GM12878 (cell line): ENCODE measurements around the gene SLC35E4. TPM values are rescaled to one million over a fixed set of nuclear protein-coding genes. Genes with fewer than 3 reads are reported as not detected.
"Not testable (repeated sequence)": the region's sequence is repeated elsewhere in the genome, so short reads cannot be mapped to it uniquely, and the experiment has no call there.

Experiments
- ATAC-seq: fragments of 200-7000 bp; cut with Tn5 transposase; 3 replicates; pipeline ENCODE4 v1.9.1; 2020; ENCODE audit warnings: mild to moderate bottlenecking, moderate library complexity
- BruUV-seq: library from RNA; stranded (reverse); fragments of 400-500 nt; replicated peaks from 2 replicates; lab custom pipeline; 2021; lab: Mats Ljungman, UMichigan
- CTCF ChIA-PET: fragments of 300-600 bp; sonication (Branson Sonifier 250); formaldehyde crosslinking; extraction: SDS; loops from one replicate; lab custom pipeline; 2021; ENCODE audit warnings: inconsistent platforms; lab: Yijun Ruan, JAX
- POLR2A ChIA-PET: fragments of 350-600 bp; formaldehyde crosslinking; extraction: SDS; loops from one replicate; lab custom pipeline; 2021; ENCODE audit warnings: inconsistent platforms; lab: Charles Lee
- RAD21 ChIA-PET: fragments of 300-600 bp; sonication (Branson Sonifier 250); formaldehyde crosslinking; loops from one replicate; lab custom pipeline; 2023; ENCODE audit warnings: antibody characterized with exemption; ENCODE audit not compliant: unreplicated experiment; lab: Charles Lee
- SMC1A ChIA-PET: fragments of 300-600 bp; sonication (Branson Sonifier 250); formaldehyde crosslinking; loops from one replicate; lab custom pipeline; 2023; ENCODE audit not compliant: unreplicated experiment, uncharacterized antibody; lab: Charles Lee
- DNase-seq: peaks from one replicate; pipeline ENCODE4 v3.0.0-alpha.2; 2011; ENCODE audit warnings: low read depth, low spot score
- FAIRE-seq: peaks from 3 replicates; lab custom pipeline; 2011; peaks lifted over from hg19 to GRCh38; lab: Jason Lieb, UNC
- H2AFZ ChIP-seq: 2 replicates; pipeline ENCODE4 v1.6.0; 2011; ENCODE audit warnings: low read depth, low read length, control low read depth; ENCODE audit not compliant: control insufficient read depth
- H3K27ac ChIP-seq: 2 replicates; pipeline ENCODE4 v1.5.1; 2011; ENCODE audit warnings: control low read depth; ENCODE audit not compliant: control insufficient read depth, insufficient read depth
- H3K27me3 ChIP-seq, 2 experiments: replicated peaks in 1 of 2; 2 replicates each; pipeline versions ENCODE4 v1.6.0 to v1.6.1; 2011; ENCODE audit warnings: low read length in 1 of 2; ENCODE audit not compliant: control insufficient read depth in 2 of 2, insufficient read depth in 2 of 2
- H3K36me3 ChIP-seq, 2 experiments: 2 replicates each; pipeline ENCODE4 v1.5.1; 2011; ENCODE audit warnings: low read length in 1 of 2; ENCODE audit not compliant: control insufficient read depth in 2 of 2, insufficient read depth in 2 of 2
- H3K4me1 ChIP-seq: 2 replicates; pipeline ENCODE4 v1.6.1; 2011; ENCODE audit warnings: mild to moderate bottlenecking, low read length, moderate library complexity, mixed read lengths; ENCODE audit not compliant: control insufficient read depth, insufficient read depth
- H3K4me2 ChIP-seq: 2 replicates; pipeline ENCODE4 v1.6.0; 2011; ENCODE audit warnings: control low read depth; ENCODE audit not compliant: control insufficient read depth, insufficient read depth
- H3K4me3 ChIP-seq: fragments of 200-600 bp; sonication (generic); 2 replicates; pipeline ENCODE4 v1.5.1; 2016
- H3K79me2 ChIP-seq: 2 replicates; pipeline ENCODE4 v1.6.0; 2011; ENCODE audit warnings: low read length; ENCODE audit not compliant: control insufficient read depth, insufficient read depth
- H3K9ac ChIP-seq: 2 replicates; pipeline ENCODE4 v1.8.0; 2011; ENCODE audit warnings: low read length, control low read depth, mixed read lengths; ENCODE audit not compliant: control insufficient read depth, insufficient read depth
- H3K9me3 ChIP-seq: replicated peaks from 3 replicates; pipeline ENCODE4 v1.5.1; 2011; ENCODE audit warnings: mild to moderate bottlenecking, low read length; ENCODE audit not compliant: control insufficient read depth, insufficient read depth
- H4K20me1 ChIP-seq: 2 replicates; pipeline ENCODE4 v1.6.0; 2011; ENCODE audit not compliant: control insufficient read depth, insufficient read depth
- CREM ChIP-seq: IDR thresholded peaks from 2 replicates; pipeline ENCODE4 v1.6.1; 2014; ENCODE audit warnings: antibody characterized with exemption, low read depth
- TCF3 ChIP-seq: IDR thresholded peaks from 2 replicates; pipeline ENCODE4 v1.6.1; 2012; ENCODE audit warnings: low read depth, mild to moderate bottlenecking, low read length, borderline replicate concordance; ENCODE audit not compliant: insufficient read depth
- TCF7 ChIP-seq: IDR thresholded peaks from 2 replicates; pipeline ENCODE4 v1.6.1; 2014; ENCODE audit warnings: antibody characterized with exemption, borderline replicate concordance
- WGBS: methylation state at CpG from one replicate; pipeline ENCODE4 v1.1.6; 2016; ENCODE audit warnings: low lambda C conversion rate; ENCODE audit not compliant: insufficient replicate concordance, insufficient coverage; ENCODE audit errors: missing lambda C conversion rate; 5-methylcytosine and 5-hydroxymethylcytosine counted together
- in situ Hi-C: fragments of 300-500 bp; cut with MboI; formaldehyde crosslinking; loops from 9 replicates; pipeline ENCODE4 v1.14.3; 2018; ENCODE audit warnings: mixed read lengths
- intact Hi-C: fragments of 100-400 bp; cut with micrococcal nuclease; formaldehyde crosslinking; loops from one replicate; pipeline ENCODE4 v1.14.2; 2022; ENCODE audit not compliant: unreplicated experiment
- polyA plus RNA-seq, 11 experiments: library from polyadenylated mRNA; depleted of rRNA in 4 of 11; unstranded in 6 of 11; stranded (reverse) in 5 of 11; fragments of >200 nt; fragmentation: Nextera tagmentation in 4 of 11; fragmentation: Illumina TruSeq in 1 of 11; extraction: Ambion mirVana in 4 of 11; extraction: Trizol in 1 of 11; gene quantifications; 1 replicate in 1 of 11; 2 replicates in 10 of 11; pipeline versions ENCODE4 v1.2.1 to v1.2.3, GENCODE V29; 2011 to 2016; ENCODE audit warnings: inconsistent platforms in 2 of 11, missing spikeins in 2 of 11, low read depth in 1 of 11
- total RNA-seq, 4 experiments: library from RNA; depleted of rRNA in 3 of 4; stranded (reverse); fragments of >200 nt in 3 of 4; fragmentation: Illumina TruSeq in 1 of 4; extraction: Trizol in 1 of 4; gene quantifications; 2 replicates each; pipeline versions ENCODE4 v1.2.1 to v1.2.3, GENCODE V29; 2013 to 2021

SLC35E4 gene
- total and polyA plus RNA-seq, 10 of the 15 experiments (the other 5 are each of a cell fraction or from before 2014, with no cell fraction given), result 0.16 to 5.3 (median 2.9) TPM; not detected in 1

GRCh38 chr22:30615543-30615954 lies 20.0 kb upstream of the SLC35E4 start (continued):
- TF ChIP-seq TCF7, result no peak
- TF ChIP-seq, all 136 proteins: peak for 0

- Histone ChIP-seq H3K4me3 (no peak overlapping the region), H4K20me1 (no peaks in the 10 kb centered on the region), H2AFZ (no peak overlapping the region), H3K4me2 (no peak overlapping the region), H3K9ac (no peak overlapping the region), H3K9me3 (no peaks in the 10 kb centered on the region), H3K27me3 (no peaks in the 10 kb centered on the region), H3K36me3 (no peaks in the 10 kb centered on the region), H3K4me1 (no peaks in the 10 kb centered on the region), H3K79me2 (no peaks in the 10 kb centered on the region), H3K27ac (no peak overlapping the region)
- CTCF ChIA-PET, result interaction anchor here (0.7 to 1.5 kb wide), 2 partner anchors 8 to 17 kb away, joined by 3 read pairs; no protein-coding TSS in a partner anchor
- no peak for DNase-seq
- SMC1A ChIA-PET, result no interaction called here
- RAD21 ChIA-PET, result no interaction called here
- POLR2A ChIA-PET, result no interaction called here
- FAIRE-seq, result no peak
- TF ChIP-seq CREM, result no peak
- no peak for TF ChIP-seq TCF3
- no TSS peak for BruUV-seq
- in situ Hi-C loops, result no loop called here
- intact Hi-C loops, result no loop called here
- WGBS, result 52% methylated on average over 6 of the region's 6 CpGs
- no peak for ATAC-seq
Observed at GRCh38 chr22:30617819-30618218, 17.8 kb upstream of the SLC35E4 start.

GRCh38 chr22:30619909-30620308 lies 15.7 kb upstream of the SLC35E4 start:
- DNase-seq, H3K27me3 ChIP-seq, H2AFZ ChIP-seq, ATAC-seq, H3K27ac ChIP-seq, H4K20me1 ChIP-seq, POLR2A ChIA-PET, H3K4me2 ChIP-seq, H3K79me2 ChIP-seq, intact Hi-C loops, H3K9me3 ChIP-seq, H3K9ac ChIP-seq, in situ Hi-C loops, H3K4me1 ChIP-seq, FAIRE-seq, BruUV-seq, H3K36me3 ChIP-seq, H3K4me3 ChIP-seq: not testable (repeated sequence)
- RAD21 ChIA-PET, result interaction anchor here (1.2 kb wide), 1 partner anchor 15 kb away, joined by 5 read pairs; no protein-coding TSS in a partner anchor
- 83% methylated on average over 6 of the region's 6 CpGs for WGBS
- SMC1A ChIA-PET, result interaction anchor here (1.7 kb wide), 1 partner anchor 135 kb away, joined by 8 read pairs; no protein-coding TSS in a partner anchor
- CTCF ChIA-PET, result interaction anchor here (1.4 to 2.0 kb wide), 3 partner anchors 9 to 135 kb away, joined by 3 to 6 read pairs (median 3); partner anchors contain the start of gene TCN2
